GM18519 (cell line): ENCODE data around the gene TFE3.
"Not testable (repeated sequence)": the region's sequence is repeated elsewhere in the genome, so short reads cannot be mapped to it uniquely, and the experiment has no call there.

Source experiments
- ATAC-seq: cut with Tn5 transposase; IDR thresholded peaks from one replicate; pipeline ENCODE4 v1.9.1; 2021; ENCODE audit warnings: mild to moderate bottlenecking, moderate library complexity; ENCODE audit not compliant: unreplicated experiment, low FRiP score

The TFE3 gene

DNA sequence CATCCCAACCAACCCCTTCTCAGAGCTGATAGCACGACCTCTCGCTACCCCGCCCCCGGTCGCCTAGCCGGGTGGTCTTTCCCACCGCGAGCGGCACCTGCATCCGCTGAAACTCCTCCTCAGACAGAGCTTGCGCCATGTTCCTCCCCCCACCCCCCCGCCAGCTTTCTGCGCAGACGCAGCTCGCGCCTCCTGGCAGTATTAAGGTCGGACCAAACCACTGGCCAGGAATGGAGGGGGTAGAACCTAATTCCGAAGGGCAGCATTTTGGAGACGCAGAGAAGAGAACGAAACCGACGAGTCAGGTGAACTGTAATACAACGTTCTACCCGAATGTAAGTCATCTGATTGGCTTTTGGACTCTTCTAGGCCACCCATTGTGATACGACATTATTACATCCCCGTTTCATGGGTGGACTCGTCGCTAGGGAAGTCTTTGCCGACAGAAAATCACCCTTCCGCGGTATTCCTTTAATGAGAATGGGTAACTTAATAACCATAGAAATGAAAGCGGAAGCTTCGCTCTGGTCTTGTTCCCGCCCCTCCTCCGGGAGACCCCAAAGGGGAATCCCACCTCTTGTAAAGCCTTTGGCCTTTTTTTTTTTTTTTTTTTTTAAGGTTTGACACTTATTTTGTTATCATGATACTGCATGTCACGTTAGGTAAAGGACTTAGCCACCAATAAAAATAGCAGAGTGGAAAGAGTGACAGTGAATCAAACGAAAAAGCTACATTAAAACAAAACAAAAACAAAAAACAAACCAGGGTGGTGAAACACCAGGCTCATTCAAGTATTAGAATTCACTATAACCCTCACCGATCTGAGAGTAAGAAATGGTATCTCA is 40.8 kb downstream of the TFE3 start, which contains the start of gene GRIPAP1:
GRIPAP1 (minus strand) TSS at position 174 of the 845 bp plus-strand sequence; CDS start at position 139, 35 bp downstream.
- ATAC-seq: peak; percentile 53

DNA sequence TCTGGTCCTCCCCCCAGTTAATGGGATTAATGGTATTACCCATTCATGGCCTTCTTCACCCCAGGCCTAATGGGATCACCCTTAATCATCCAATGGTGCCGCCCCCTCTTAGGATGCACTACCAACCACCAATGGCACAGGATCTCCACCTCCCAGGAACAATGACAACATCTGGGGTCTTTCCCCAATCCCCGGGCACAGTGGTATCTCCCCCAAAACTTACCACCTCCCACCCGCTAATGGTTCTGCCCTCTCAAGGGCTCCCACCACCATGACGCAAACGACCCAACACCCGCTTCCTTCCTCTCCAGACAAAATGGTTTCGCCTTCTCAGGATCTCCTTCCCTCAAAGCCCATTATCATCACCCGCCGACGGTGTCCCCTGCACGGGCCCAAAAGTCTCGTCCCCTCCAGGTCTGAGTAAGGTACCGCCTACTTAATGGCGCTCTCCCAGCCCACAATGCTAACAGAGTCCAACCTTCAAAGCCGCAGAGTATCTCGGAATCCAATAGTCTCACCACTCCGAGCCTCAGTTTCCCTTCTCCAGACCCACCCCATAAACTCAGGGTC is 41.6 kb downstream of the TFE3 start:
- peak; percentile 14 for ATAC-seq

GRCh38 chrX:49000636-49001035 is 42.5 kb downstream of the TFE3 start:
- no peak for ATAC-seq

- ATAC-seq: no peak
Measured at GRCh38 chrX:48999030-48999429, 44.1 kb downstream of the TFE3 start.

DNA sequence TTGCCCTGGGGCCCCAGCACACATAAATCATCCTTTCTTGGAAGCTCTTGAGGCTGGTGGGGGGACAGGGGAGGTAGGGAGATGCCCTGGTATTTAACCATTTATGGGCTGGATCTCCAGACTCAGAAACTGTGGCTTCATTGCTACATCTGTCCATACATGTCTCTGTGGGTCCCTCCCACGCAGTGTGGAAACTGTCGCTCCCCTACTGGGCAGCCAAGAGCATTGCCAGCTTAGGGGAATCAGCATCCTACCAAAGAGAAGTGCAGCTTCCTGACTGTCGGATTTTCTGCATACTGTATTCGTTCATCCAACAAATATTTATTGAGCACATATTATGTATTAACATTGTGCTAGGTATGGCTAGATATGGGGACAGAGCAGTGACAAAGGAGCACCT is 44.8 kb downstream of the TFE3 start:
- no peak for ATAC-seq

- ATAC-seq: no peak
Measured at GRCh38 chrX:48997865-48998264, 45.3 kb downstream of the TFE3 start.

DNA sequence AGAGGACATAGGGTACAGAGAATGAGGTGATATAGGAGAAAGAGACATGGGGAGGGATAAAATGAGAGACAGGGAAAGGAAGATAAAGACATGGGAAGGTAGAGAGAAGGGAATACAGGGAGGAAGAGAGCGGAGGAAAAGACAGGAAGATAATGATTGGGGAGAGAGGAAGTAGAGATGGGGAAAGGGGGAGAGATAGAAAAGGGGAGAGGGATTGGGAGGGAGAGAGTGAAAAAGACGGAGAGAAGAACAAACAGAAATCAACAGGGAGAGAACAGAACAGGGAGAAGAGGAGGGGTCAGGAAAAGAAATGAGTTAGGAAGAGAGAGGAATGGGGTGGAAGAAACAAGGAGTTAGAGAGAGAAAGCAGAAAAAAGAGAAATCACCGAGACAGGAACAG is 45.7 kb downstream of the TFE3 start:
- ATAC-seq: no peak

DNA sequence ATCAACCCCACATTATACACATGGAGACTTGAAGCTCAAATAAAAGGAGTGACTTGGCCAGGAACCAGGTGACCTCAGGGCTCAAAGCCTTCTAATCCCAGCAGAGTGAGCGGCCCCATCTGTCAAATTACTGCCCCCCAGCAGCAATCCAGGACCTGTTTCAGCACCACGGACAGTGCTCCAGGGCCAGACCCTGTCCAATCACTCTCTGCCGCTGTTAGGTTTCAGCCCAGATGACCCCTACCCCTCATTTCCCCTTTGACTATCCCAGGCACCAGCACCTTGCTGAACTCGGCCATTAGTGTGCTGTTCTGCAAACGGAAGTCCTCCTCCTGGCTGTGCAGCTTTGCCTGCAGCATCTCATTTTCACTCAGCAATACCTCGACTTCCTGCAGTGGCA is 46.2 kb downstream of the TFE3 start:
- no peak for ATAC-seq

DNA sequence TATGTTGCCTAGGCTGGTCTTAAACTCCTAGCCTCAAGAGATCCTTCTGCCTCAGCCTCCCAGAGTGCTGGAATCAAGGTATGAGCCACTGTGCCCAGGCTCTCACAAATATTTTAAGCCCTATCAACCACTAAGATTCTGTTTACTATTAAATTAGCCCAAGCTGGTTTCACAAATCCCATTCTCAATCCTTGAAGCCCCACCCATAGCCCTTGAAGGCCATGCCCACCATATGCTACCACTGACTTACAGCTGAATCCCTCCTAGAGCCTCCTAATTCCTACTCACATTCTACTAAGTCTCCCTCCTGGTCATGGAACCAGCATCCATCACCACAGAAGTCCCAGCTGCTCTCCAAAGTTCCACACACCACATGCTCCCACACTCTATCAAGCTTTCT is 50.8 kb downstream of the TFE3 start:
- no peak for ATAC-seq

DNA sequence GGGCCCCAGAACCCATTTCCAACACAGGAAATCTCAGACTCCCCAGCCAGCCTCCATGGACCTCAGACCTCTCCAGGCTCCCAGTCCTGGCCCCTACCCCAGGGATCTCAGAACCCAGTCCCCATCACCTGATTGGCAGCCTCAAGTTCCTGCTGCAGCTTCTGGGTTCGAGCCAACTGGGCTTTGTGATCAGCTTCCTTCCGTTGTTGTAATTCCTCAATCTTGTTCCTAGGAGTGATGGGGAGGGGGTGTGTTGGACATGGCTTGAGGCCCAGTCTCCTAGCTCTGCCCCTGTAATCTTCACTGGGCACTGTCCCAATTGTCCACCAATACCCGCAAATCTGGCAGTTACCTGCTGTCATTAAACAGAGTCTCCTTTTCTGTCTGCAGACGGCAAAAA is 53.7 kb downstream of the TFE3 start:
- ATAC-seq: no peak

- ATAC-seq: no peak
Measured at GRCh38 chrX:48983896-48984295, 59.3 kb downstream of the TFE3 start.

- ATAC-seq: no peak
Measured at GRCh38 chrX:48983081-48983480, 60.1 kb downstream of the TFE3 start.

GRCh38 chrX:48981178-48981577 is 62.0 kb downstream of the TFE3 start:
- ATAC-seq: no peak

DNA sequence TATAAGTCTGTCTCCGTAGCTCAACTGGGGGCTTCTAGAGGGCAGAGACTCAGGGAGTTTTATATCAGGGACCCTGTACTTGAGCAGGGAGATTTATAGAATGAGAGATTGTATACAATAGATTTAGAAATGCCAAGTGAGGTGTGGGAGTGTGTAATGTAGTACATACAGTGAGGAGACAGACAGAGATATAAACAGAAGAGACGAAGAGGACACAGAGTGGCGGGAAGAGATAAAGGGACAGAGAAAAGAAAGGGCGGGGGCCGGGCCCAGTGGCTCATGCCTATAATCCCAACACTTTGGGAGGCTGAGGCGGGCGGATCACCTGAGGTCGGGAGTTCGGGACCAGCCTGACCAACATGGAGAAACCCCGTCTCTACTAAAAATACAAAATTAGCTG is 62.8 kb downstream of the TFE3 start:
- ATAC-seq: not testable (repeated sequence)
